Adrenal gland (tissue), 12 donors: ENCODE results near the gene SPHKAP. TPM values are rescaled to one million over a fixed set of nuclear protein-coding genes. Genes with fewer than 3 reads are reported as not detected.

Experiments
- DNase-seq, 7 donors: peaks; one replicate each; pipeline ENCODE4 v3.0.0-alpha.2; 2019 to 2020
- H3K27ac ChIP-seq, 5 donors: fragments of 200-600 bp; sonication (generic) in 4 of 5; 1 replicate in 3 of 5; 2 replicates in 2 of 5; pipeline versions ENCODE4 v1.5.1 to v1.8.0; 2016 to 2020; ENCODE audit warnings: mild to moderate bottlenecking in 1 of 5
- H3K27me3 ChIP-seq: fragments of 200-600 bp; 2 replicates; pipeline ENCODE4 v1.8.0; 2021
- H3K36me3 ChIP-seq, 2 donors: fragments of 200-600 bp; replicated peaks in 1 of 2; 1 replicate in 1 of 2; 2 replicates in 1 of 2; pipeline versions ENCODE4 v1.5.1 to v1.8.0; 2018 to 2022
- H3K4me1 ChIP-seq, 2 donors: fragments of 200-600 bp; replicated peaks in 1 of 2; 1 replicate in 1 of 2; 2 replicates in 1 of 2; pipeline versions ENCODE4 v1.5.1 to v1.8.0; 2018 to 2021
- H3K4me3 ChIP-seq, 4 donors: fragments of 200-600 bp; sonication (generic) in 3 of 4; one replicate each; pipeline ENCODE4 v1.5.1; 2016 to 2018
- H3K9me3 ChIP-seq, 3 donors: fragments of 200-600 bp; sonication (generic) in 1 of 3; replicated peaks in 1 of 3; 1 replicate in 2 of 3; 2 replicates in 1 of 3; pipeline versions ENCODE4 v1.5.1 to v1.8.0; 2016 to 2021
- POLR2A ChIP-seq, 2 donors: fragments of 450-650 bp; IDR thresholded peaks; one replicate each; pipeline ENCODE4 v1.6.1; 2017; ENCODE audit warnings: antibody characterized with exemption in 2 of 2, mild to moderate bottlenecking in 2 of 2, moderate library complexity in 1 of 2
- WGBS, 4 donors: extraction: QIAGEN DNeasy Blood & Tissue Kit in 2 of 4; methylation state at CpG; one replicate each; pipeline versions ENCODE4 v1.1.5 to v1.1.7; 2013 to 2017; 5-methylcytosine and 5-hydroxymethylcytosine counted together
- intact Hi-C, 2 donors: fragments of 100-400 bp; cut with DNase I; formaldehyde crosslinking; loops; one replicate each; pipeline versions ENCODE4 v1.14.1 to v1.15.0; 2022 to 2023
- polyA plus RNA-seq, 3 donors: library from polyadenylated mRNA; stranded (reverse); fragments of 200-250 nt in 2 of 3; fragments of 350-450 nt in 1 of 3; fragmentation: Illumina TruSeq in 1 of 3; extraction: RNeasy Lipid Tissue Mini Kit (QIAGEN cat#74804) in 1 of 3; gene quantifications; one replicate each; pipeline ENCODE4 v1.2.3, GENCODE V29; 2013 to 2014
- total RNA-seq, 9 donors: library from RNA; depleted of rRNA in 4 of 9; stranded (reverse); fragments of >200 nt in 4 of 9; fragments of 120-200 nt in 1 of 9; fragmentation: NEBNext Ultra II Directional in 1 of 9; extraction: Animal tissue kit (Norgen Biotek cat#: 25700) in 1 of 9; gene quantifications; one replicate each; pipeline versions ENCODE4 v1.1.0 to v1.2.4, GENCODE V29; 2013 to 2023
- TF ChIP-seq, protein P1 (sequence below), 6 experiments: fragments of 450-650 bp in 4 of 6; fragments of 200-600 bp in 2 of 6; sonication (generic) in 1 of 6; IDR thresholded peaks; 1 replicate in 5 of 6; 2 replicates in 1 of 6; pipeline versions ENCODE4 v1.5.1 to v1.8.0; 2016 to 2021; ENCODE audit warnings: antibody characterized with exemption in 6 of 6, mild to moderate bottlenecking in 2 of 6, moderate library complexity in 1 of 6
- donor health status: healthy with polysubstance abuse.
- donor health status: Bipolar disorder and iron deficiency.
- donor health status: DM: yes; HTN: yes; CAD: no.
- donor health status: DM: no; HTN: no; CAD: no.
- donor health status: DM: no; HTN: no; CAD: no.
- donor health status: DM: yes; HTN: yes; CAD: no.

SPHKAP gene
- total and polyA plus RNA-seq, 12 donors = under 0.01 to 0.17 (median 0.06) TPM; not detected in 8

DNA sequence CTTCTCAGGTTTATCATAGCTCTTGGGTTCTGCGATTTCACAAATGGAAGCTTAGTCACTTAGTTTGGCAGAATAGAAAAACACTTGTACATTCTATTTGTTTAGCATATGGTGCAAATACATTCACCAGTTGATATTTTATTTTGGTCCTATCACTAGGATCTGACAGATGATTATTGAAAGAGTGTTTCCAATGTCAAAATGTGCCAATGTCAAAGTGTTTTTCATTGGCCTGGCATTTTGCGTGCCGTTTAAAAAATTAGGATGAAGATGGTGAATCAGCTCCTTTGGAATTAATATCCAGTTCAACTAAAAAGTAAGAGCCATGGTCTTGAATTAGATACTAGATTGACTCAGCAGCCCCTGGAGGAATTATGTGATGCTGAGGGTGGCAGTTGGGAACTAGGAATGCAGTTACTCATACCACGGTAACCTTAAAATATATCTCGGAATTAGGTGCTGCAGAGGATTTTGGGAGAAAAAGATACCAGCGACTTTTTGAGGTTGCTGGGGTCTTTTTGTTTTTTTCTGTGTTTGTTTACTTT, 87.0 kb downstream of the SPHKAP start:
- no peaks in the 10 kb centered on the region for H3K4me1 ChIP-seq
- H3K27me3 ChIP-seq = no peaks in the 10 kb centered on the region
- H3K4me3 ChIP-seq = no peak overlapping the region
- intact Hi-C loops = no loop called here
- 84 to 88% (median 85%) methylated on average over 6 of the region's 6 CpGs for WGBS, 4 donors
- no peaks in the 10 kb centered on the region for H3K36me3 ChIP-seq
- no peak overlapping the region for H3K27ac ChIP-seq
- H3K9me3 ChIP-seq = peaks cover 0 to 4% (median 0%) of the 10 kb centered on the region in 3 donors
- DNase-seq = no peak
- TF ChIP-seq, protein P1, sequence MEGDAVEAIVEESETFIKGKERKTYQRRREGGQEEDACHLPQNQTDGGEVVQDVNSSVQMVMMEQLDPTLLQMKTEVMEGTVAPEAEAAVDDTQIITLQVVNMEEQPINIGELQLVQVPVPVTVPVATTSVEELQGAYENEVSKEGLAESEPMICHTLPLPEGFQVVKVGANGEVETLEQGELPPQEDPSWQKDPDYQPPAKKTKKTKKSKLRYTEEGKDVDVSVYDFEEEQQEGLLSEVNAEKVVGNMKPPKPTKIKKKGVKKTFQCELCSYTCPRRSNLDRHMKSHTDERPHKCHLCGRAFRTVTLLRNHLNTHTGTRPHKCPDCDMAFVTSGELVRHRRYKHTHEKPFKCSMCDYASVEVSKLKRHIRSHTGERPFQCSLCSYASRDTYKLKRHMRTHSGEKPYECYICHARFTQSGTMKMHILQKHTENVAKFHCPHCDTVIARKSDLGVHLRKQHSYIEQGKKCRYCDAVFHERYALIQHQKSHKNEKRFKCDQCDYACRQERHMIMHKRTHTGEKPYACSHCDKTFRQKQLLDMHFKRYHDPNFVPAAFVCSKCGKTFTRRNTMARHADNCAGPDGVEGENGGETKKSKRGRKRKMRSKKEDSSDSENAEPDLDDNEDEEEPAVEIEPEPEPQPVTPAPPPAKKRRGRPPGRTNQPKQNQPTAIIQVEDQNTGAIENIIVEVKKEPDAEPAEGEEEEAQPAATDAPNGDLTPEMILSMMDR (IDR thresholded peaks at IDR 0.05) = no peak
- TF ChIP-seq POLR2A (IDR thresholded peaks at IDR 0.05) = no peak

DNA sequence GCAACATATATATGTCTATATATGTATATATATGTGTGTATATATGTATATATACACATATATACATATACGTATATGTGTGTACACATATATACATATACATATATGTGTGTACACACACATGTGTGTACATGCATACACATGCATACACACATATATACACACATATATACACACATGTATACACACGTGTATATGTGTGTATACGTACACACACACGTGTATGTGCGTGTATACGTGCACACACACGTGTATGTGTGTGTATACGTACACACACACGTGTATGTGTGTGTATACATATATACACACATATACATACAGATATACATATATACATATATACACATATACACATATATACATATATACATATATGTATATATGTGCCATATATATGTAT, 89.4 kb downstream of the SPHKAP start:
- H3K36me3 ChIP-seq = no peaks in the 10 kb centered on the region
- no peaks in the 10 kb centered on the region for H3K4me1 ChIP-seq
- DNase-seq = no peak
- H3K27me3 ChIP-seq = no peaks in the 10 kb centered on the region
- no peak for TF ChIP-seq POLR2A (IDR thresholded peaks at IDR 0.05)
- TF ChIP-seq, protein P1 (IDR thresholded peaks at IDR 0.05) = no peak
- no peaks in the 10 kb centered on the region for H3K9me3 ChIP-seq
- WGBS, 4 donors = 62 to 82% (median 74%) methylated on average over 9 of the region's 9 CpGs
- intact Hi-C loops = no loop called here
- no peak overlapping the region for H3K27ac ChIP-seq
- no peak overlapping the region for H3K4me3 ChIP-seq

DNA sequence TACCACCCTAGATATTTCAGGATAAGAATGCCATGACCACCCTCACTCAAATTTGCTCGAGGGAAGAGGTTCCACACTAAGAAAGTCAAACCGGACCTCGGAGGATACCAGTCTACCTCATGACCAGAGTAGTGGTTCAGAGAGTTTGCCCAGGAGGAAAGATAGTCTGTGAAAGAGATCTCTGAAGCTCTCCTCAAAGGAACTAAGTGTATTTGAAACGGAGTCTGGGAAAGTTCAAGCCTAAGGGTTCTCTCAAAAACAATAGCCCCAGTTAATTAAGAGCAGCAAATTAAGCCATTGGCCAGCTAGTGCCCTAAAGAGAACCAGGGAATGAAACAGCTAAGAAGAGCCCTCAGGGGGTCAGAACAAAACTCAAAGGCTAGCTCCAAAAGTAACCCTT, 94.9 kb downstream of the SPHKAP start:
- no peak for DNase-seq
- Histone ChIP-seq H3K4me1 (no peaks in the 10 kb centered on the region), H3K27ac (no peak overlapping the region), H3K36me3 (no peaks in the 10 kb centered on the region), H3K27me3 (no peaks in the 10 kb centered on the region), H3K9me3 (no peaks in the 10 kb centered on the region), H3K4me3 (no peak overlapping the region)
- no peak for TF ChIP-seq POLR2A (IDR thresholded peaks at IDR 0.05)
- TF ChIP-seq, protein P1 (IDR thresholded peaks at IDR 0.05) = no peak
- intact Hi-C loops = no loop called here
- 80 to 92% (median 86%) methylated on average over 4 of the region's 4 CpGs for WGBS, 4 donors

DNA sequence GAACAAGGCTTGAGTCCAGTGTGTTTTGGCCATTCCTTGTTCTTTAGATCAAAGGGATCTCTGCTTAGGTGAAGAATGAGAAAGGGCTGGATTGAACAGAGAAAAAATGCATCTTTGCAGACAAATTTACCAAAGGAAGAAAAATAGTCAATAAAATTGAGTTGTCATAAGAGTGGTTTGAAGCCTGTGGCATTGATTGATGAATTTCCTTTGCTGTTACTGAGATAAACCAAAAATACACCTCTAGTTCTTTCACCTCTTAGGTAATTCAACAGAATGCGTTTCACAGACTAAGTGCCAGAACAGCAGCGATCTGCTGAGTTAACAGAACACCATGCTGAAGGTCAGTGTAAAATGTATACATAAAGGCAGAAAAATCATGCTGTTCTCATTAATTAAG, 96.8 kb downstream of the SPHKAP start:
- intact Hi-C loops = no loop called here
- 23 to 36% (median 34%) methylated on average over 2 of the region's 2 CpGs for WGBS, 4 donors
- Histone ChIP-seq H3K36me3 (no peaks in the 10 kb centered on the region), H3K9me3 (no peaks in the 10 kb centered on the region), H3K27me3 (no peaks in the 10 kb centered on the region), H3K4me1 (no peaks in the 10 kb centered on the region), H3K4me3 (no peak overlapping the region), H3K27ac (no peak overlapping the region)
- DNase-seq = no peak
- TF ChIP-seq, protein P1 (IDR thresholded peaks at IDR 0.05) = no peak
- no peak for TF ChIP-seq POLR2A (IDR thresholded peaks at IDR 0.05)
